ENCODE results near the gene TBXAS1. TPM values are rescaled to one million over a fixed set of nuclear protein-coding genes. Genes with fewer than 3 reads are reported as not detected.

The TBXAS1 gene
- total and polyA plus RNA-seq, 2 experiments from 2014 or later: 1.3 TPM; not detected in 1

DNA sequence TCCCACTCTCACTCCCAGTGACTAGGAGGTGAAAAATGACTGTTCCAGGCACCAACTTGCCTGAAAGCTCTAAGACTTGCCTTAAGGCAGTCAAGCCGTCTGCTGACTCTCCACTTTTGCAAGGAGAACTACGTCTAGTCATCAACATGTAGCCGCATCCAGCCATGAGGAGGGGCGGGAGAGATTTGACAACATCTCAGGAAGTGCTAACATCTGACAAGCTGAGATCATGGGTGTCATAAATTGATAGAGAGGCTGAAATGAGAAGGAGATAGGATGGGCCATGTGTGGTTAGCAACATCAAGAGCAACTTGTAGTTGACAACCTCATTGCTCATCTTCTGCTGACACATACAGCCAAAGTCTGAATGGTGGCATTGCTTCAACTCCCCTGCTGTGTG, 9.0 kb upstream of the TBXAS1 start (continued):
- TF ChIP-seq, protein P1, sequence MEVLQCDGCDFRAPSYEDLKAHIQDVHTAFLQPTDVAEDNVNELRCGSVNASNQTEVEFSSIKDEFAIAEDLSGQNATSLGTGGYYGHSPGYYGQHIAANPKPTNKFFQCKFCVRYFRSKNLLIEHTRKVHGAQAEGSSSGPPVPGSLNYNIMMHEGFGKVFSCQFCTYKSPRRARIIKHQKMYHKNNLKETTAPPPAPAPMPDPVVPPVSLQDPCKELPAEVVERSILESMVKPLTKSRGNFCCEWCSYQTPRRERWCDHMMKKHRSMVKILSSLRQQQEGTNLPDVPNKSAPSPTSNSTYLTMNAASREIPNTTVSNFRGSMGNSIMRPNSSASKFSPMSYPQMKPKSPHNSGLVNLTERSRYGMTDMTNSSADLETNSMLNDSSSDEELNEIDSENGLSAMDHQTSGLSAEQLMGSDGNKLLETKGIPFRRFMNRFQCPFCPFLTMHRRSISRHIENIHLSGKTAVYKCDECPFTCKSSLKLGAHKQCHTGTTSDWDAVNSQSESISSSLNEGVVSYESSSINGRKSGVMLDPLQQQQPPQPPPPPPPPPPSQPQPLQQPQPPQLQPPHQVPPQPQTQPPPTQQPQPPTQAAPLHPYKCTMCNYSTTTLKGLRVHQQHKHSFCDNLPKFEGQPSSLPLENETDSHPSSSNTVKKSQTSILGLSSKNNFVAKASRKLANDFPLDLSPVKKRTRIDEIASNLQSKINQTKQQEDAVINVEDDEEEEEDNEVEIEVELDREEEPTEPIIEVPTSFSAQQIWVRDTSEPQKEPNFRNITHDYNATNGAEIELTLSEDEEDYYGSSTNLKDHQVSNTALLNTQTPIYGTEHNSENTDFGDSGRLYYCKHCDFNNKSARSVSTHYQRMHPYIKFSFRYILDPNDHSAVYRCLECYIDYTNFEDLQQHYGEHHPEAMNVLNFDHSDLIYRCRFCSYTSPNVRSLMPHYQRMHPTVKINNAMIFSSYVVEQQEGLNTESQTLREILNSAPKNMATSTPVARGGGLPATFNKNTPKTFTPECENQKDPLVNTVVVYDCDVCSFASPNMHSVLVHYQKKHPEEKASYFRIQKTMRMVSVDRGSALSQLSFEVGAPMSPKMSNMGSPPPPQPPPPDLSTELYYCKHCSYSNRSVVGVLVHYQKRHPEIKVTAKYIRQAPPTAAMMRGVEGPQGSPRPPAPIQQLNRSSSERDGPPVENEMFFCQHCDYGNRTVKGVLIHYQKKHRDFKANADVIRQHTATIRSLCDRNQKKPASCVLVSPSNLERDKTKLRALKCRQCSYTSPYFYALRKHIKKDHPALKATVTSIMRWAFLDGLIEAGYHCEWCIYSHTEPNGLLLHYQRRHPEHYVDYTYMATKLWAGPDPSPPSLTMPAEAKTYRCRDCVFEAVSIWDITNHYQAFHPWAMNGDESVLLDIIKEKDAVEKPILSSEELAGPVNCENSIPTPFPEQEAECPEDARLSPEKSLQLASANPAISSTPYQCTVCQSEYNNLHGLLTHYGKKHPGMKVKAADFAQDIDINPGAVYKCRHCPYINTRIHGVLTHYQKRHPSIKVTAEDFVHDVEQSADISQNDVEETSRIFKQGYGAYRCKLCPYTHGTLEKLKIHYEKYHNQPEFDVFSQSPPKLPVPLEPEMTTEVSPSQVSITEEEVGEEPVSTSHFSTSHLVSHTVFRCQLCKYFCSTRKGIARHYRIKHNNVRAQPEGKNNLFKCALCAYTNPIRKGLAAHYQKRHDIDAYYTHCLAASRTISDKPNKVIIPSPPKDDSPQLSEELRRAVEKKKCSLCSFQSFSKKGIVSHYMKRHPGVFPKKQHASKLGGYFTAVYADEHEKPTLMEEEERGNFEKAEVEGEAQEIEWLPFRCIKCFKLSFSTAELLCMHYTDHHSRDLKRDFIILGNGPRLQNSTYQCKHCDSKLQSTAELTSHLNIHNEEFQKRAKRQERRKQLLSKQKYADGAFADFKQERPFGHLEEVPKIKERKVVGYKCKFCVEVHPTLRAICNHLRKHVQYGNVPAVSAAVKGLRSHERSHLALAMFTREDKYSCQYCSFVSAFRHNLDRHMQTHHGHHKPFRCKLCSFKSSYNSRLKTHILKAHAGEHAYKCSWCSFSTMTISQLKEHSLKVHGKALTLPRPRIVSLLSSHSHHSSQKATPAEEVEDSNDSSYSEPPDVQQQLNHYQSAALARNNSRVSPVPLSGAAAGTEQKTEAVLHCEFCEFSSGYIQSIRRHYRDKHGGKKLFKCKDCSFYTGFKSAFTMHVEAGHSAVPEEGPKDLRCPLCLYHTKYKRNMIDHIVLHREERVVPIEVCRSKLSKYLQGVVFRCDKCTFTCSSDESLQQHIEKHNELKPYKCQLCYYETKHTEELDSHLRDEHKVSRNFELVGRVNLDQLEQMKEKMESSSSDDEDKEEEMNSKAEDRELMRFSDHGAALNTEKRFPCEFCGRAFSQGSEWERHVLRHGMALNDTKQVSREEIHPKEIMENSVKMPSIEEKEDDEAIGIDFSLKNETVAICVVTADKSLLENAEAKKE (CRISPR knock-in tag; IDR thresholded peaks at IDR 0.05): no peak
- no peak for TF ChIP-seq NANOG (IDR thresholded peaks at IDR 0.05; ENCODE audit: borderline replicate concordance)
- TF ChIP-seq REST (IDR thresholded peaks at IDR 0.05; ENCODE audit: unreplicated experiment): no peak
- TF ChIP-seq EZH2phosphoT487 (IDR thresholded peaks at IDR 0.05; ENCODE audit: unreplicated experiment): no peak
- no peak for TF ChIP-seq EZH2 (IDR thresholded peaks at IDR 0.05; ENCODE audit: low read depth, unreplicated experiment)
- TF ChIP-seq STAT1 (IDR thresholded peaks at IDR 0.05; ENCODE audit: unreplicated experiment): no peak
